Stomach (tissue), 4 donors: ENCODE measurements around the gene PGGT1B.

Experiments
- POLR2AphosphoS5 ChIP-seq, 3 donors: sonication (generic); formaldehyde crosslinking; IDR thresholded peaks; one replicate each; pipeline ENCODE4 v1.6.1; 2016; ENCODE audit warnings: antibody characterized with exemption in 3 of 3
- TF ChIP-seq, protein P1 (sequence below), 7 experiments: fragments of 450-650 bp in 4 of 7; fragments of 200-600 bp in 3 of 7; sonication (generic) in 3 of 7; IDR thresholded peaks; one replicate each; pipeline ENCODE4 v1.5.1; 2016 to 2019; ENCODE audit warnings: antibody characterized with exemption in 7 of 7, control low read depth in 2 of 7, mild to moderate bottlenecking in 1 of 7

DNA sequence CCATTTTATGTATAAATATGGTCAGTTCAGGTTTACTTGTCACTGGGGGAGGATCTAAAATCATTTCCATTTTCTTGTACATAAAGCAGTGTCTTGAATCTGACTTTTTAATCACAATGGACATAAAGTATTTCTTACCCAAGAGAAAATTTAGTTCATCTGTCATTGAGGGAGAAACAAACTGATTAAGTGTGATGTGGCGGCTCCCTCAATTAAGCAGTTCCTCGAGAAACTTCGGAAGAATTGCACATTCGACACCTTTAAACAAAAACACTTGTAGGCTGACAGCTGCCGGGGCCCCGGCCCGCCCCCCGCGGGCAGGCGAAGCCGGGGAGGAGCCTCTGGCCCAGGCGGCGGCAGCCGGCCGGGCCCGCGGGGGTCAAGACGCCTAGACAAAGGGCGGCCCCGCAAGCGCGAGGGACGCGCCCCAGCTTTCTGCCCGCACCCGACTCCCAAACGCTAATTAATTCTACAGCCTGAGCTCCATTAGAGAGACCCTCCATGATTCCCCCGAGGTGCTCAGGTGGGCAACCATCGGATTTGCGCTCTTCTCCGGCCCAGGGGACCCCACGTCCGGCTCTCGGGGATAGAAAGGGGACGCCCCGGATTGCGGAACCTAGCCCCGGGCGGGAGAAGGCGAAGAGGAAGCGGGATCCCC lies 93.7 kb downstream of the PGGT1B start:
- TF ChIP-seq, protein P1, sequence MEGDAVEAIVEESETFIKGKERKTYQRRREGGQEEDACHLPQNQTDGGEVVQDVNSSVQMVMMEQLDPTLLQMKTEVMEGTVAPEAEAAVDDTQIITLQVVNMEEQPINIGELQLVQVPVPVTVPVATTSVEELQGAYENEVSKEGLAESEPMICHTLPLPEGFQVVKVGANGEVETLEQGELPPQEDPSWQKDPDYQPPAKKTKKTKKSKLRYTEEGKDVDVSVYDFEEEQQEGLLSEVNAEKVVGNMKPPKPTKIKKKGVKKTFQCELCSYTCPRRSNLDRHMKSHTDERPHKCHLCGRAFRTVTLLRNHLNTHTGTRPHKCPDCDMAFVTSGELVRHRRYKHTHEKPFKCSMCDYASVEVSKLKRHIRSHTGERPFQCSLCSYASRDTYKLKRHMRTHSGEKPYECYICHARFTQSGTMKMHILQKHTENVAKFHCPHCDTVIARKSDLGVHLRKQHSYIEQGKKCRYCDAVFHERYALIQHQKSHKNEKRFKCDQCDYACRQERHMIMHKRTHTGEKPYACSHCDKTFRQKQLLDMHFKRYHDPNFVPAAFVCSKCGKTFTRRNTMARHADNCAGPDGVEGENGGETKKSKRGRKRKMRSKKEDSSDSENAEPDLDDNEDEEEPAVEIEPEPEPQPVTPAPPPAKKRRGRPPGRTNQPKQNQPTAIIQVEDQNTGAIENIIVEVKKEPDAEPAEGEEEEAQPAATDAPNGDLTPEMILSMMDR (IDR thresholded peaks at IDR 0.05): no peak
- TF ChIP-seq POLR2AphosphoS5 (IDR thresholded peaks at IDR 0.05): no peak
